Measurements from ENCODE around the gene CCR3.

DNA sequence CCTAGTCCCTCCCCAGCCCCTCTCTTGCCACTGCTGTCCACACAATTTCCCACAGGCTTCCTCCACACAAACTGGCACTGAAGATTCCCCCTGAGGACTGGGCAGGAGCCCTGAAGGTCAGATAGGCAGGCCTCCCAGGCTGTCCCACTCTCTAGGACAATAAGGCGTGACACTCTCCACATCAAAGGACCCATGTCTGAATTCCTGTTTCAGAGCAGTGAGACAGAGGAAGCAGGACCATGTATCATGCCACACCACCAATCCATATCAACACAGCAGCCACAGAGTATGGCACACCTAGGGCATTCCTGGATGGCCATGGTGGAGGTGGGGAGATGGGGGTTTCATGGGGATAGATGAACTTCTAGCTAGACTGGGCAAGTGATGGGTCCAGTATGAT, 20.3 kb upstream of the CCR3 start:
- no peak for TF ChIP-seq NFIC (IDR thresholded peaks at IDR 0.05)
- no peak for TF ChIP-seq TAF1 (IDR thresholded peaks at IDR 0.05; ENCODE audit: low read depth)

All from Ishikawa (cell line).